MM.1S (cell line): ENCODE data around the gene MICALL2.

Source experiments
- EZH2 ChIP-seq: fragments of 300-600 bp; sonication (generic); optimal IDR thresholded peaks from 2 replicates; pipeline ENCODE3; 2017; ENCODE audit warnings: low read depth, mild to moderate bottlenecking, antibody characterized with exemption, low read length, mixed read lengths
- EZH2phosphoT487 ChIP-seq: fragments of 300-600 bp; sonication (generic); IDR thresholded peaks from 2 replicates; pipeline ENCODE4 v1.6.1; 2018; ENCODE audit warnings: antibody characterized with exemption, low read length
- TF ChIP-seq, protein P1 (sequence below): fragments of 300-600 bp; sonication (generic); IDR thresholded peaks from 2 replicates; pipeline ENCODE4 v1.5.1; 2016; ENCODE audit warnings: antibody characterized with exemption, low read length, mixed read lengths

DNA sequence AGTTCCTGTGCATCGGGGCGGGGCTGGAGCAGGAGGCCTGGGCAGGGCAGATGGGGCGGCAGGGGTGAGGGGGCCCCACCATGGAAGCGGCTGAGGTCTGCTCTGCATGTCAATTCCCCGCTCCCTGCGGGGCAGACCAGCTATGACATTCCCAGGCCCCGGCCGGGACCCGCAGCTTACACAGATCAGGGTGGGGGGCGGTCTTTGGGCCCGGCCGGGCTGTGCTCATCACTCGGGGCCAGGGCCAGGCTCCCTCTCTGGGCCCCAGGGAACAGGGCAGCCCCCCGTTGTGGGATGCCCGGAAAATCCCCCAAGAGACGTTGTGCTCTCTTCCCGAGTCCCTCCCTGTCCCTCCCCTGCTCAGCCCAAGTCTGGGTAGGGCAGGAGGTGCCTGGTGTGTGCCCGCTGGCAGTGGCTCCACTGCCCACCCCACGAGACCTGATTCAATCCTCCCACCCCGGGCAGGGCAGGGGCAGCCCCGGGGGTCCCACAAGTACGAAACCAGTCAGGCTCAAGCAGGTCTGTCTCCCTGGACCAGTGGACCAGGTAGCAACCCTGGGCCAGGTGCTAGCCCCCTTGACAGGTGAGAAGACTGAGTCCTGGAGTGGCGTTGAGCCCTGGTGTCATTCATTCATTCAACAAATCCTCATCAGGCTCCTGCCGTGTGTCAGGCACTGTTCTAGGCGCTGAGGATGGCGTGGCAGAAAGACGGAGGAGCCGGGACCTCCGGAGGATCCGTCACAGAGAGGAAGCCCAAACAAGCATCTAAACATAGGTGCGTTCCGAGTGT, 29.0 kb downstream of the MICALL2 start:
- TF ChIP-seq, protein P1, sequence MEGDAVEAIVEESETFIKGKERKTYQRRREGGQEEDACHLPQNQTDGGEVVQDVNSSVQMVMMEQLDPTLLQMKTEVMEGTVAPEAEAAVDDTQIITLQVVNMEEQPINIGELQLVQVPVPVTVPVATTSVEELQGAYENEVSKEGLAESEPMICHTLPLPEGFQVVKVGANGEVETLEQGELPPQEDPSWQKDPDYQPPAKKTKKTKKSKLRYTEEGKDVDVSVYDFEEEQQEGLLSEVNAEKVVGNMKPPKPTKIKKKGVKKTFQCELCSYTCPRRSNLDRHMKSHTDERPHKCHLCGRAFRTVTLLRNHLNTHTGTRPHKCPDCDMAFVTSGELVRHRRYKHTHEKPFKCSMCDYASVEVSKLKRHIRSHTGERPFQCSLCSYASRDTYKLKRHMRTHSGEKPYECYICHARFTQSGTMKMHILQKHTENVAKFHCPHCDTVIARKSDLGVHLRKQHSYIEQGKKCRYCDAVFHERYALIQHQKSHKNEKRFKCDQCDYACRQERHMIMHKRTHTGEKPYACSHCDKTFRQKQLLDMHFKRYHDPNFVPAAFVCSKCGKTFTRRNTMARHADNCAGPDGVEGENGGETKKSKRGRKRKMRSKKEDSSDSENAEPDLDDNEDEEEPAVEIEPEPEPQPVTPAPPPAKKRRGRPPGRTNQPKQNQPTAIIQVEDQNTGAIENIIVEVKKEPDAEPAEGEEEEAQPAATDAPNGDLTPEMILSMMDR: no peak
- TF ChIP-seq EZH2: no peak
- no peak for TF ChIP-seq EZH2phosphoT487
